GM12878 (cell line): ENCODE data around the gene SPRED2. TPM values are rescaled to one million over a fixed set of nuclear protein-coding genes. Genes with fewer than 3 reads are reported as not detected.

Experiments
- BACH1 ChIP-seq: fragments of 450-650 bp; IDR thresholded peaks from 2 replicates; pipeline ENCODE4 v1.6.1; 2017; ENCODE audit warnings: mild to moderate bottlenecking, borderline replicate concordance
- CUX1 ChIP-seq: IDR thresholded peaks from 2 replicates; pipeline ENCODE4 v1.6.1; 2012; ENCODE audit warnings: improper control_type of control experiment, low read depth, low read length; ENCODE audit not compliant: insufficient replicate concordance
- DPF2 ChIP-seq: fragments of 450-650 bp; IDR thresholded peaks from 2 replicates; pipeline ENCODE4 v1.6.1; 2017; ENCODE audit warnings: mild to moderate bottlenecking
- EGR1 ChIP-seq, 2 experiments: IDR thresholded peaks; 1 replicate in 1 of 2; 2 replicates in 1 of 2; pipeline ENCODE4 v1.6.1; 2011 to 2012; ENCODE audit warnings: low read depth in 2 of 2, low read length in 2 of 2, borderline replicate concordance in 1 of 2, mild to moderate bottlenecking in 1 of 2, moderate library complexity in 1 of 2
- IKZF1 ChIP-seq: fragments of 450-650 bp; conservative IDR thresholded peaks from 2 replicates; pipeline ENCODE4 v1.6.1; 2017; ENCODE audit warnings: antibody characterized with exemption, mild to moderate bottlenecking
- IKZF2 ChIP-seq, 2 experiments: fragments of 450-650 bp; IDR thresholded peaks; 2 replicates each; pipeline ENCODE4 v1.6.1; 2017; ENCODE audit warnings: mild to moderate bottlenecking in 2 of 2, moderate library complexity in 2 of 2
- LARP7 ChIP-seq: fragments of 450-650 bp; IDR thresholded peaks from 2 replicates; pipeline ENCODE4 v1.6.1; 2017; ENCODE audit warnings: mild to moderate bottlenecking
- MAX ChIP-seq: IDR thresholded peaks from 2 replicates; pipeline ENCODE4 v1.6.1; 2012; ENCODE audit warnings: low read depth, low read length, improper control_type of control experiment
- NBN ChIP-seq: fragments of 450-650 bp; IDR thresholded peaks from 2 replicates; pipeline ENCODE4 v1.6.1; 2016
- NR2C1 ChIP-seq: fragments of 450-650 bp; IDR thresholded peaks from 2 replicates; pipeline ENCODE4 v1.6.1; 2017; ENCODE audit warnings: antibody characterized with exemption, mild to moderate bottlenecking, moderate library complexity
- RELB ChIP-seq: fragments of 450-650 bp; IDR thresholded peaks from 2 replicates; pipeline ENCODE4 v1.6.1; 2017; ENCODE audit warnings: low read depth, mild to moderate bottlenecking, moderate library complexity
- SIN3A ChIP-seq: IDR thresholded peaks from 2 replicates; pipeline ENCODE4 v1.6.1; 2012; ENCODE audit warnings: low read depth, low read length, improper control_type of control experiment
- SMARCA5 ChIP-seq: fragments of 450-650 bp; IDR thresholded peaks from 2 replicates; pipeline ENCODE4 v1.6.1; 2017; ENCODE audit warnings: mild to moderate bottlenecking
- TCF12 ChIP-seq: IDR thresholded peaks from 2 replicates; pipeline ENCODE4 v1.6.1; 2011; ENCODE audit warnings: low read depth, mild to moderate bottlenecking, low read length
- USF2 ChIP-seq: IDR thresholded peaks from 2 replicates; pipeline ENCODE4 v1.6.1; 2011; ENCODE audit warnings: low read depth, low read length, improper control_type of control experiment, borderline replicate concordance
- ZBTB33 ChIP-seq: fragments of 450-650 bp; IDR thresholded peaks from 2 replicates; pipeline ENCODE4 v1.6.1; 2017; ENCODE audit warnings: mild to moderate bottlenecking
- ZNF217 ChIP-seq: fragments of 450-650 bp; IDR thresholded peaks from 2 replicates; pipeline ENCODE4 v1.6.1; 2017; ENCODE audit warnings: antibody characterized with exemption, mild to moderate bottlenecking
- polyA plus RNA-seq, 11 experiments: library from polyadenylated mRNA; depleted of rRNA in 4 of 11; unstranded in 6 of 11; stranded (reverse) in 5 of 11; fragments of >200 nt; fragmentation: Nextera tagmentation in 4 of 11; fragmentation: Illumina TruSeq in 1 of 11; extraction: Ambion mirVana in 4 of 11; extraction: Trizol in 1 of 11; gene quantifications; 1 replicate in 1 of 11; 2 replicates in 10 of 11; pipeline versions ENCODE4 v1.2.1 to v1.2.3, GENCODE V29; 2011 to 2016; ENCODE audit warnings: inconsistent platforms in 2 of 11, missing spikeins in 2 of 11, low read depth in 1 of 11
- total RNA-seq, 4 experiments: library from RNA; depleted of rRNA in 3 of 4; stranded (reverse); fragments of >200 nt in 3 of 4; fragmentation: Illumina TruSeq in 1 of 4; extraction: Trizol in 1 of 4; gene quantifications; 2 replicates each; pipeline versions ENCODE4 v1.2.1 to v1.2.3, GENCODE V29; 2013 to 2021

SPRED2 gene
- total and polyA plus RNA-seq, 10 of the 15 experiments (the other 5 are each of a cell fraction or from before 2014, with no cell fraction given), result 3.0 to 23.9 (median 9.7) TPM

- no peak for TF ChIP-seq ZBTB33
- TF ChIP-seq RELB, result peak; percentile 56
- peak; percentile 32; the same call in 1 of the 2 replicates for TF ChIP-seq NR2C1
- TF ChIP-seq MAX, result 0 out of 2 replicates have a peak, but pooled peaks have one; percentile 12
- TF ChIP-seq DPF2, result peak; percentile 80; the same call in 1 of the 2 replicates
- no peak for TF ChIP-seq USF2
- 0 out of 2 replicates have a peak, but pooled peaks have one; percentile 49 for TF ChIP-seq SMARCA5
- peak; percentile 69; the same call in 1 of the 2 replicates for TF ChIP-seq LARP7
- TF ChIP-seq ZNF217, result peak; percentile 64; the same call in 1 of the 2 replicates
- peak; percentile 67; the same call in 1 of the 2 replicates for TF ChIP-seq SIN3A
- TF ChIP-seq IKZF2 (IDR thresholded peaks at IDR 0.05), result peak in 1 of 2 experiments; percentile 56; a peak in 1 of 4 replicates
- TF ChIP-seq CUX1, result no peak
- peak; percentile 65 for TF ChIP-seq IKZF1
- no peak for TF ChIP-seq TCF12
- TF ChIP-seq EGR1 (IDR thresholded peaks at IDR 0.05; ENCODE audit: borderline replicate concordance in 1 of 2, low read depth in 2 of 2, low read length in 2 of 2), result peak in 1 of 2 experiments; percentile 59; a peak in 2 of 3 replicates
- TF ChIP-seq NBN, result peak; percentile 53; the same call in 1 of the 2 replicates
- TF ChIP-seq BACH1, result peak; percentile 55; the same call in 1 of the 2 replicates
Measured at GRCh38 chr2:65430603-65431420, 1.6 kb downstream of the SPRED2 start (continued).
